Panc1 (cell line): ENCODE data around the gene DQX1. TPM values are rescaled to one million over a fixed set of nuclear protein-coding genes. Genes with fewer than 3 reads are reported as not detected.
"Not testable (repeated sequence)": the region's sequence is repeated elsewhere in the genome, so short reads cannot be mapped to it uniquely, and the experiment has no call there.

Source experiments
- ATAC-seq: fragments of 200-7000 bp; cut with Tn5 transposase; 2 replicates; pipeline ENCODE4 v1.9.1; 2020; ENCODE audit warnings: mild to moderate bottlenecking, moderate library complexity
- BruUV-seq: library from RNA; stranded (reverse); fragments of 400-500 nt; replicated peaks from 2 replicates; lab custom pipeline; 2021; lab: Mats Ljungman, UMichigan
- CTCF ChIA-PET: fragments of 300-600 bp; sonication (Branson Sonifier 250); formaldehyde crosslinking; loops from one replicate; lab custom pipeline; 2022; ENCODE audit warnings: antibody characterized with exemption; lab: Charles Lee
- POLR2A ChIA-PET: fragments of 300-600 bp; sonication (Branson Sonifier 250); formaldehyde crosslinking; loops from one replicate; lab custom pipeline; 2022; ENCODE audit warnings: antibody characterized with exemption; lab: Charles Lee
- DNase-seq: peaks from one replicate; pipeline ENCODE4 v3.0.0-alpha.2; 2010; ENCODE audit warnings: low read depth, low spot score
- H3K27ac ChIP-seq: 2 replicates; pipeline ENCODE4 v1.5.1; 2011; ENCODE audit warnings: mild to moderate bottlenecking, low read length, inconsistent platforms
- H3K27me3 ChIP-seq: fragments of 200-500 bp; sonication (Bioruptor generic); 2 replicates; pipeline ENCODE4 v1.6.0; 2014; ENCODE audit warnings: low read length, inconsistent platforms; ENCODE audit not compliant: control insufficient read depth, insufficient read depth
- H3K36me3 ChIP-seq: fragments of 200-500 bp; sonication (Bioruptor generic); 2 replicates; pipeline ENCODE4 v1.5.1; 2014; ENCODE audit warnings: inconsistent platforms, mild to moderate bottlenecking, low read length, moderate library complexity; ENCODE audit not compliant: control insufficient read depth, insufficient read depth
- H3K4me1 ChIP-seq: 2 replicates; pipeline ENCODE4 v1.5.1; 2011; ENCODE audit warnings: inconsistent platforms, mild to moderate bottlenecking, low read length, moderate library complexity; ENCODE audit not compliant: control insufficient read depth, insufficient read depth
- H3K4me3 ChIP-seq, 2 experiments: 2 replicates each; pipeline ENCODE4 v1.5.1; 2011 to 2012; ENCODE audit warnings: low read depth in 2 of 2, low read length in 2 of 2, mild to moderate bottlenecking in 2 of 2, inconsistent platforms in 1 of 2, moderate library complexity in 1 of 2
- H3K9me3 ChIP-seq: fragments of 200-500 bp; sonication (Bioruptor generic); 2 replicates; pipeline ENCODE4 v1.5.1; 2014; ENCODE audit warnings: low read depth, mild to moderate bottlenecking, inconsistent platforms, low read length, moderate library complexity; ENCODE audit not compliant: control insufficient read depth, insufficient read depth
- POLR2AphosphoS5 ChIP-seq: IDR thresholded peaks from 2 replicates; pipeline ENCODE4 v1.6.1; 2012; ENCODE audit warnings: mild to moderate bottlenecking, low read depth, low read length, moderate library complexity
- SIN3A ChIP-seq: IDR thresholded peaks from 2 replicates; pipeline ENCODE4 v1.6.1; 2012; ENCODE audit warnings: low read depth, mild to moderate bottlenecking, low read length, moderate library complexity, borderline replicate concordance; ENCODE audit not compliant: insufficient read depth
- TCF7L2 ChIP-seq: IDR thresholded peaks from 2 replicates; pipeline ENCODE4 v1.6.1; 2011; ENCODE audit warnings: mild to moderate bottlenecking, low read depth, low read length, inconsistent platforms
- in situ Hi-C: cut with HindIII; loops from 2 replicates; pipeline ENCODE4 v1.10.0; 2016; ENCODE audit warnings: low sequenced_read_pairs, low pct_unique_long_range_greater_than_20kb
- intact Hi-C: fragments of 100-400 bp; cut with micrococcal nuclease; formaldehyde crosslinking; loops from one replicate; pipeline ENCODE4 v1.10.0; 2022; ENCODE audit not compliant: unreplicated experiment
- total RNA-seq: library from RNA; stranded (reverse); gene quantifications from one replicate; pipeline ENCODE4 v1.2.1, GENCODE V29; 2021; ENCODE audit not compliant: unreplicated experiment
- TF ChIP-seq, protein P1 (sequence below): fragments of 450-650 bp; IDR thresholded peaks from 2 replicates; pipeline ENCODE4 v1.5.1; 2017; ENCODE audit warnings: mild to moderate bottlenecking
- TF ChIP-seq, protein P2 (sequence below), 2 experiments: IDR thresholded peaks; 2 replicates each; pipeline ENCODE4 v1.6.1; 2011 to 2012; ENCODE audit warnings: low read depth in 2 of 2, control low read depth in 1 of 2, low read length in 1 of 2, mild to moderate bottlenecking in 1 of 2, moderate library complexity in 1 of 2; ENCODE audit not compliant: insufficient read depth in 1 of 2

Gene DQX1
- total RNA-seq, 1 experiment from 2014 or later, result 0.41 TPM

DNA sequence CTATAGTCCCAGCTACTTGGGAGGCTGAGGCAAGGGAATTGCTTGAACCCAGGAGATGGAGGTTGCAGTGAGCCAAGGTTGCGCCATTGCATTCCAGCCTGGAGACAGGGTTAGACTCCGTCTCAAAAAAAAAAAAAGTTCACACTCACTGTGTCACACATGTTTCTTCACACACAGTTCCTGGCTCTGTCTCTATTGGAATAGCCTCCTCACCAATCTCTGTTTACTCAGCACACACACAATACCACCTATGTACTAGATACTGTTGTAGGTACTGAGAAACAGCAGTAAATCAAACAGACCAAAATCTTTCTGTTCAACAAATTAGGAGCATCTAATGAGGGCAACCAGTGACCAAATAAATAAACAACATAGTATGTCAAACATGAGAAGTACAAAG is 39.9 kb downstream of the DQX1 start:
- in situ Hi-C loops, result no loop called here
- Histone ChIP-seq H3K27me3 (no peaks in the 10 kb centered on the region), H3K27ac (no peak overlapping the region), H3K9me3 (no peaks in the 10 kb centered on the region), H3K36me3 (no peaks in the 10 kb centered on the region; the same call in none of the 2 replicates), H3K4me3 (no peak overlapping the region), H3K4me1 (peaks cover 10% of the 10 kb centered on the region)
- ChIA-PET CTCF (no interaction called here), POLR2A (interaction anchor here (0.7 kb wide), 1 partner anchor 15 kb away, joined by 8 read pairs; no protein-coding TSS in a partner anchor)
- TF ChIP-seq SIN3A, result no peak
- TF ChIP-seq, protein P1, sequence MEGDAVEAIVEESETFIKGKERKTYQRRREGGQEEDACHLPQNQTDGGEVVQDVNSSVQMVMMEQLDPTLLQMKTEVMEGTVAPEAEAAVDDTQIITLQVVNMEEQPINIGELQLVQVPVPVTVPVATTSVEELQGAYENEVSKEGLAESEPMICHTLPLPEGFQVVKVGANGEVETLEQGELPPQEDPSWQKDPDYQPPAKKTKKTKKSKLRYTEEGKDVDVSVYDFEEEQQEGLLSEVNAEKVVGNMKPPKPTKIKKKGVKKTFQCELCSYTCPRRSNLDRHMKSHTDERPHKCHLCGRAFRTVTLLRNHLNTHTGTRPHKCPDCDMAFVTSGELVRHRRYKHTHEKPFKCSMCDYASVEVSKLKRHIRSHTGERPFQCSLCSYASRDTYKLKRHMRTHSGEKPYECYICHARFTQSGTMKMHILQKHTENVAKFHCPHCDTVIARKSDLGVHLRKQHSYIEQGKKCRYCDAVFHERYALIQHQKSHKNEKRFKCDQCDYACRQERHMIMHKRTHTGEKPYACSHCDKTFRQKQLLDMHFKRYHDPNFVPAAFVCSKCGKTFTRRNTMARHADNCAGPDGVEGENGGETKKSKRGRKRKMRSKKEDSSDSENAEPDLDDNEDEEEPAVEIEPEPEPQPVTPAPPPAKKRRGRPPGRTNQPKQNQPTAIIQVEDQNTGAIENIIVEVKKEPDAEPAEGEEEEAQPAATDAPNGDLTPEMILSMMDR, result no peak
- TF ChIP-seq, protein P2, sequence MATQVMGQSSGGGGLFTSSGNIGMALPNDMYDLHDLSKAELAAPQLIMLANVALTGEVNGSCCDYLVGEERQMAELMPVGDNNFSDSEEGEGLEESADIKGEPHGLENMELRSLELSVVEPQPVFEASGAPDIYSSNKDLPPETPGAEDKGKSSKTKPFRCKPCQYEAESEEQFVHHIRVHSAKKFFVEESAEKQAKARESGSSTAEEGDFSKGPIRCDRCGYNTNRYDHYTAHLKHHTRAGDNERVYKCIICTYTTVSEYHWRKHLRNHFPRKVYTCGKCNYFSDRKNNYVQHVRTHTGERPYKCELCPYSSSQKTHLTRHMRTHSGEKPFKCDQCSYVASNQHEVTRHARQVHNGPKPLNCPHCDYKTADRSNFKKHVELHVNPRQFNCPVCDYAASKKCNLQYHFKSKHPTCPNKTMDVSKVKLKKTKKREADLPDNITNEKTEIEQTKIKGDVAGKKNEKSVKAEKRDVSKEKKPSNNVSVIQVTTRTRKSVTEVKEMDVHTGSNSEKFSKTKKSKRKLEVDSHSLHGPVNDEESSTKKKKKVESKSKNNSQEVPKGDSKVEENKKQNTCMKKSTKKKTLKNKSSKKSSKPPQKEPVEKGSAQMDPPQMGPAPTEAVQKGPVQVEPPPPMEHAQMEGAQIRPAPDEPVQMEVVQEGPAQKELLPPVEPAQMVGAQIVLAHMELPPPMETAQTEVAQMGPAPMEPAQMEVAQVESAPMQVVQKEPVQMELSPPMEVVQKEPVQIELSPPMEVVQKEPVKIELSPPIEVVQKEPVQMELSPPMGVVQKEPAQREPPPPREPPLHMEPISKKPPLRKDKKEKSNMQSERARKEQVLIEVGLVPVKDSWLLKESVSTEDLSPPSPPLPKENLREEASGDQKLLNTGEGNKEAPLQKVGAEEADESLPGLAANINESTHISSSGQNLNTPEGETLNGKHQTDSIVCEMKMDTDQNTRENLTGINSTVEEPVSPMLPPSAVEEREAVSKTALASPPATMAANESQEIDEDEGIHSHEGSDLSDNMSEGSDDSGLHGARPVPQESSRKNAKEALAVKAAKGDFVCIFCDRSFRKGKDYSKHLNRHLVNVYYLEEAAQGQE (IDR thresholded peaks at IDR 0.05; ENCODE audit: insufficient read depth in 1 of 2, low read depth in 2 of 2, low read length in 1 of 2), result no peak
- BruUV-seq, result no TSS peak
- intact Hi-C loops, result no loop called here
- no peak for ATAC-seq
- no peak for DNase-seq

GRCh38 chr2:74483675-74484164 is 42.3 kb downstream of the DQX1 start:
- BruUV-seq, in situ Hi-C loops, DNase-seq, POLR2A ChIA-PET, H3K27me3 ChIP-seq, ATAC-seq, H3K9me3 ChIP-seq, H3K36me3 ChIP-seq: not testable (repeated sequence)
- CTCF ChIA-PET, result interaction anchor here (0.6 to 2.3 kb wide), 4 partner anchors 11 to 104 kb away, joined by 4 to 9 read pairs (median 6); partner anchors contain the start of gene MRPL53
- H3K27ac ChIP-seq, result peak overlapping the region; percentile 99
- intact Hi-C loops, result loop anchor here (2.0 to 5.0 kb wide), 2 partner anchors 47 to 104 kb away; no protein-coding TSS in a partner anchor
- H3K4me3 ChIP-seq, result peak overlapping the region; percentile 84 to 99
- H3K4me1 ChIP-seq, result peaks cover 16% of the 10 kb centered on the region

DNA sequence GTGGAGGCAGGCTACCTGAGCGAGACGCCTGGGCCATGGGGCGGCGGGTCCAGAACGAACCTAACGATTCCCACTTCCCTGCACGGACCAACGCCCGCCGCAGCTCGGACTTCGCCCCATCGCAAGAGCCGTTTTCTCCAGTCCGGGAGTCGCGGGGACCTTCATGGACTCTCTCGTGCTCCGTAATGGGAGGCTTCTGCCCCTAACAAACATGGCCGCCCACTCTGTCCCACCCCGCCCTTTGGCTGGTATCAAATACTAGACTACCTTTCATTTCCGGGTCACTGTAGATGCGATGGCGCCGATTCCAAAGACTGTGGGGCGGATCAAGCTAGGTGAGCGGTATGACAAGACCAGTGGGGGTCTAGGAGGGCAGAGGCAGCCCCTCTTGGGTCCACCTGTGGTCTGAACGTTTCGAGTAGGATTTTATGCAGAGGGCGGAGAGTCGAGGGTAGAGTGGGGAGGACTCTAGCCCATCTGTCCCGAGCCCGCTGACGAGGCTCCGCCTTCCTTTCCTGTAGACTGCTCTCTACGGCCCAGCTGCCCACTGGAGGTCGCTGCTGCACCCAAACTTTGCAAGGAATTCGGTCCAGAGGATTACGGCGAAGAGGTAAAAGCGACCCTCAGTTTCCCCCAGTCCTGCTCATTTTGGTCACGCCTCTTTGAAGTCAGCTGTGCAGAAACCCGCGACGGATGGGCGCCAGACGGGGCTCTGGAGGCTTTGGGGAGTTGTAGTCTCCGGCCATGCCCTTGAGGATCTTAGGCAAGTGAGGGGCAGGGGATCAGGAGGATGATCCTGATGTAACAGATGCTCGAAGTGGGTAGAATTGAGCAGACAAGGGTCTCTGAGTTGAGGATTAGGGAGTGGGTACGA is 43.0 kb downstream of the DQX1 start, which contains the start of the genes CCDC142 and TTC31:
Gene CCDC142, minus strand, starts transcription at position 198 of the 874 bp plus-strand sequence. Its CDS starts 161 bp downstream, at position 37.
Gene TTC31, plus strand, starts transcription at position 281 of the 874 bp plus-strand sequence. Its CDS starts 15 bp downstream, at position 296.
- peak within 1 kb of the TSS; percentile 99 for H3K27ac ChIP-seq
- TF ChIP-seq, protein P1, result peak; percentile 96
- TF ChIP-seq SIN3A (peak; percentile 76), POLR2AphosphoS5 (peak; percentile 98), TCF7L2 (no peak)
- TF ChIP-seq, protein P2 (IDR thresholded peaks at IDR 0.05; ENCODE audit: insufficient read depth in 1 of 2, low read depth in 2 of 2, low read length in 1 of 2), result no peak
- BruUV-seq, result TSS peak; percentile 99
- DNase-seq (peak; percentile 93), ATAC-seq (peak; percentile 97)
- H3K36me3 ChIP-seq, result peaks cover 3% of the 10 kb centered on the region
- intact Hi-C loops, result loop anchor here (2.0 to 5.0 kb wide), 2 partner anchors 48 to 104 kb away; no protein-coding TSS in a partner anchor
- CTCF ChIA-PET, result interaction anchor here (0.6 to 2.3 kb wide), 5 partner anchors 10 to 105 kb away, joined by 3 to 9 read pairs (median 6); partner anchors contain the start of gene MRPL53
- H3K9me3 ChIP-seq, result no peaks in the 10 kb centered on the region
- POLR2A ChIA-PET, result interaction anchor here (0.7 kb wide), 1 partner anchor 27 kb away, joined by 6 read pairs; no protein-coding TSS in a partner anchor
- H3K27me3 ChIP-seq, result no peaks in the 10 kb centered on the region
- peak within 1 kb of the TSS; percentile 84 to 99 for H3K4me3 ChIP-seq
- in situ Hi-C loops, result no loop called here
- peaks cover 16% of the 10 kb centered on the region for H3K4me1 ChIP-seq
